ENCODE measurements around the gene MYO9B. TPM values are rescaled to one million over a fixed set of nuclear protein-coding genes. Genes with fewer than 3 reads are reported as not detected.

MYO9B gene
- total and polyA plus RNA-seq, 11 donors: 24.2 to 89.4 (median 31.3) TPM

- intact Hi-C loops (cut with DNase I): no loop called here
- no peak for DNase-seq
- WGBS, 4 donors: 80 to 87% (median 84%) methylated on average over 12 of the region's 12 CpGs
- H3K36me3 ChIP-seq: peaks cover 0 to 20% (median 0%) of the 10 kb centered on the region in 9 donors
- H3K27me3 ChIP-seq: no peaks in the 10 kb centered on the region
- H3K4me3 ChIP-seq: no peak overlapping the region
- TF ChIP-seq CTCF (IDR thresholded peaks at IDR 0.05) (no peak), POLR2A (IDR thresholded peaks at IDR 0.05) (no peak)
- no peak for ATAC-seq
- H3K4me1 ChIP-seq: peaks cover 0 to 33% (median 18%) of the 10 kb centered on the region in 12 donors
- no peaks in the 10 kb centered on the region for H3K9me3 ChIP-seq
- H3K27ac ChIP-seq: no peak overlapping the region
These were observed 53.8 kb downstream of the MYO9B start for GRCh38 chr19:17129377-17129776.

DNA sequence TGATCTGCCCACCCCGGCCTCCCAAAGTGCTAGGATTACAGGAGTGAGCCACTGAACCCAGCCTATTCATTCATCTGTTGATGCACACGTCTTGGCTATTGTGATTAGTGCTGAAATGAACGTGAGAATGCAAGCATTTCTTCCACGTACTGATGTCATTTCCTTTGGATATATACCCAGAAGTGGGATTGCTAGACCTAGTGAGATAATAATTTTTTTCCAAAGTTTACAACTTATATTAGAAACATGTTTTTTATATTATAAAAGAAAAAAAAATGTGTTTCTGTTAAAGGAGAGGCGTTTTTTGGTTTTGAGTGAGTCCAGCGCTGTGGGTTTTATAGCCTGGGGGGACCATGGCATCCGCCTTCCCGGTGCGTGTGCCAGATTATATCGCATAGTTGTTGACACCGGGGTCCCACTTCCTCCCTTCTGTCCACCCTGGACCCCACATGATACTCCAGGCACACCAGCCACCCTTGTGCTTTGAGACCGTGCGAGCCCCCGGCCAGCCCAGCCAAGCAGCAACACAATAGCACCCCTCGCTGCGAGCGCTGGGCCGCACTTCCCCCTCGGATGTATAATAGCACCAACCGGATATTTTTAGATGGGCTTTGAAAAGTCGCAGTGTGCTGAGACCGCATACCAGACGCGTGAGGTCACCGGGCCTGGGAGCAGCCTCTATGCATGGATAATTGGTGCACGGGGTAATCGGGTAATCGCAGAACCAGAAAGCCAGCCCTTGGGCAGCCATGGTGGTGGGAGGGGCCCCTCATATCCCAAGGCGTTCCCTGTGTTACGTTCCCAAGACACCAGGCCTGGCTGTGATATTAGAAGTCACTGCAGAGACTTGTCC, 59.6 kb downstream of the MYO9B start:
- Histone ChIP-seq H3K4me1 (peaks cover 9 to 56% (median 42%) of the 10 kb centered on the region in 12 donors), H3K27me3 (no peaks in the 10 kb centered on the region), H3K9me3 (no peaks in the 10 kb centered on the region), H3K36me3 (no peaks in the 10 kb centered on the region), H3K27ac (peak overlapping the region; percentile 82 to 98 (median 92)), H3K4me3 (peak overlapping the region in 9 of 12 donors; percentile 19 to 53 (median 34))
- DNase-seq: peak; percentile 94 to 98 (median 96)
- ATAC-seq: peak; percentile 90 to 95 (median 92)
- WGBS, 4 donors: 5 to 7% (median 6%) methylated on average over 29 to 30 of the region's 30 CpGs
- TF ChIP-seq CTCF (IDR thresholded peaks at IDR 0.05) (peak in 10 of 12 donors; percentile 18 to 71 (median 45)), POLR2A (IDR thresholded peaks at IDR 0.05) (peak in 1 of 2 donors; percentile 36)
- intact Hi-C loops (cut with DNase I): loop anchor here (1.0 to 5.0 kb wide), 7 partner anchors 38 to 60 kb away; partner anchors contain the start of genes HAUS8 (in 5 of the 10) and MYO9B (in 5 of the 10)

DNA sequence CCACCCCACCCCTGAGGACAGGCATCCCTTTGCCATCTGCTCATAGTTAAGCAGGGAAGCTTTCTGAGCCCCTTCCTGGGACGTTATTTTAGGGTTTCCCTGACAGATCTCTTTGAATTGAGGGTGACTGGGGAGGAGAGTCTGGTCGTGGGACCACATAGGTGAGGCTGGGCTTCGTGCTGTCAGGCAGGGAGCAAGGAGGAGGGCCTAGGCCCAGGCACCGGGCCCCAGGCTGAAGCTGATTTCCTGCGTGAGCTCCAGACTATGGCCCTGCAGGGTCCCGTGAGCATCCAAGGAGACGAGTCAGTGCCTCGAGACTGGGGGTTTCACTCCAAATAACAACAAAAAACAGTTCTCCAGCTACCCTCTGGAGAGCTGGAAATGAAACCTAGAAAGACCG, 60.4 kb downstream of the MYO9B start:
- Histone ChIP-seq H3K27me3 (no peaks in the 10 kb centered on the region), H3K4me1 (peaks cover 9 to 60% (median 43%) of the 10 kb centered on the region in 12 donors), H3K9me3 (no peaks in the 10 kb centered on the region), H3K36me3 (no peaks in the 10 kb centered on the region), H3K27ac (peak overlapping the region; percentile 82 to 98 (median 92)), H3K4me3 (peak overlapping the region in 8 of 12 donors; percentile 19 to 53 (median 32))
- DNase-seq (no peak), ATAC-seq (peak in 2 of 4 donors; percentile 2 to 16)
- intact Hi-C loops (cut with DNase I): loop anchor here in 6 of 10 donors (5.0 kb wide), 3 partner anchors 39 to 59 kb away; partner anchors contain the start of genes HAUS8 (in 4 of the 6) and MYO9B (in 4 of the 6)
- WGBS, 4 donors: 34 to 50% (median 44%) methylated on average over 8 to 9 of the region's 9 CpGs
- TF ChIP-seq CTCF (IDR thresholded peaks at IDR 0.05) (no peak), POLR2A (IDR thresholded peaks at IDR 0.05) (no peak)

GRCh38 chr19:17136617-17137016, 61.0 kb downstream of the MYO9B start:
- intact Hi-C loops (cut with DNase I): loop anchor here in 6 of 10 donors (5.0 kb wide), 3 partner anchors 39 to 59 kb away; partner anchors contain the start of genes HAUS8 (in 4 of the 6) and MYO9B (in 4 of the 6)
- Histone ChIP-seq H3K4me3 (no peak overlapping the region), H3K4me1 (peaks cover 9 to 64% (median 43%) of the 10 kb centered on the region in 12 donors), H3K27me3 (no peaks in the 10 kb centered on the region), H3K36me3 (peaks cover 0 to 5% (median 0%) of the 10 kb centered on the region in 9 donors), H3K27ac (peak overlapping the region; percentile 82 to 98 (median 92)), H3K9me3 (no peaks in the 10 kb centered on the region)
- DNase-seq (no peak), ATAC-seq (no peak)
- 82 to 86% (median 84%) methylated on average over 11 of the region's 11 CpGs for WGBS, 4 donors
- TF ChIP-seq CTCF (IDR thresholded peaks at IDR 0.05): no peak
- no peak for TF ChIP-seq POLR2A (IDR thresholded peaks at IDR 0.05)

Measured in heart left ventricle (tissue), 16 donors.